Suprapubic skin (tissue), 4 donors: ENCODE results near the gene SULT2B1.

Source experiments
- CTCF ChIP-seq, 2 donors: fragments of 200-600 bp in 1 of 2; fragments of 450-650 bp in 1 of 2; sonication (generic) in 1 of 2; IDR thresholded peaks; one replicate each; pipeline ENCODE4 v1.5.1; 2016 to 2019; ENCODE audit warnings: antibody characterized with exemption in 2 of 2, mild to moderate bottlenecking in 1 of 2, moderate library complexity in 1 of 2
- POLR2A ChIP-seq, 2 donors: fragments of 450-650 bp; IDR thresholded peaks; one replicate each; pipeline ENCODE4 v1.6.1; 2017; ENCODE audit warnings: antibody characterized with exemption in 2 of 2, mild to moderate bottlenecking in 2 of 2, moderate library complexity in 2 of 2
- POLR2AphosphoS5 ChIP-seq, 3 donors: sonication (generic); formaldehyde crosslinking; IDR thresholded peaks; one replicate each; pipeline ENCODE4 v1.6.1; 2017; ENCODE audit warnings: antibody characterized with exemption in 3 of 3

DNA sequence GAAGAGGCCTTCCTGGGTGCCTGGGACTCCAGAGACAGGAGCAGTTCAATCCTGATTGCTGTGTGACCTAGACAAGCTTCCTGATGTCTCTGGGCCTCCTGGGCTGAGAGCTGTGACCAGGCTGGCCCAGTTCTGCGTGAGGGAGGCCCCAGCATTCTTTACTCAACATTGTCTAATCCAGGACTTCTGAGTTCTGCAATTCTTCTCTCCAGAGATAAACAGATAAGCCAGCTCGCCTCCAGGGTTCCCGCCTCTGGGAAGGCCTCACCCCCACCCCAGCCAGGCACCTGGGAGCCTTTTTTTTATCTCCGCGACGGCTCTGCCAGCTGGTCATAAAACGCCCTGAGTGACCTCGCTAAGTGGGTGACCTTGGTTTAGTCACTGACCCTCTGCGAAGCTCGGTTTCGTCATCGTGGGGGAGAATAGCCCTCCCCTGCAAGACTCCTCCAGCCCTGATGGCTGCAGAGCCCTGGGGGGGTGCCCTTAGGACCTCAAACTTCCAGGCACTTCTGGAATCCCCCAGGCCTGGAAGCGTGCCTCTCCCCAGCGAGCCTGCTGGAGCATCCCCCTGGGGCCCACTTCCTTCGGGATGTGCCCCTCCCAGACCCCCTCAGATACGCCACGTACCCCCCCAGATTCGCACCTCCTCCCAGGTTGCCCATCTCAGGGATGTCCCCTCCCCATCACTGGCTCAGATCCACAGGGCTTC is 1.9 kb downstream of the SULT2B1 start:
- TF ChIP-seq CTCF (IDR thresholded peaks at IDR 0.05) (no peak), POLR2A (IDR thresholded peaks at IDR 0.05) (no peak), POLR2AphosphoS5 (IDR thresholded peaks at IDR 0.05) (no peak)
